ENCODE data around the gene HIVEP3. TPM values are rescaled to one million over a fixed set of nuclear protein-coding genes. Genes with fewer than 3 reads are reported as not detected.

HIVEP3 gene
- total RNA-seq, 1 experiment from 2014 or later, result not detected

GRCh38 chr1:41526956-41527561, 391.7 kb downstream of the HIVEP3 start:
- no peak overlapping the region for H3K4me3 ChIP-seq
- no peak for DNase-seq
- no peaks in the 10 kb centered on the region for H3K9me3 ChIP-seq
- no peaks in the 10 kb centered on the region for H3K36me3 ChIP-seq
- H3K27me3 ChIP-seq, result no peaks in the 10 kb centered on the region

- no peaks in the 10 kb centered on the region for H3K27me3 ChIP-seq
- DNase-seq, result no peak
- H3K36me3 ChIP-seq, result no peaks in the 10 kb centered on the region
- no peaks in the 10 kb centered on the region for H3K9me3 ChIP-seq
- H3K4me3 ChIP-seq, result no peak overlapping the region
Observed at GRCh38 chr1:41525891-41526587, 392.7 kb downstream of the HIVEP3 start.

- no peaks in the 10 kb centered on the region for H3K36me3 ChIP-seq
- H3K4me3 ChIP-seq, result no peak overlapping the region
- no peaks in the 10 kb centered on the region for H3K9me3 ChIP-seq
- no peak for DNase-seq
- no peaks in the 10 kb centered on the region for H3K27me3 ChIP-seq
Observed at GRCh38 chr1:41524676-41525675, 393.7 kb downstream of the HIVEP3 start.

- no peaks in the 10 kb centered on the region for H3K9me3 ChIP-seq
- DNase-seq, result no peak
- H3K36me3 ChIP-seq, result no peaks in the 10 kb centered on the region
- no peaks in the 10 kb centered on the region for H3K27me3 ChIP-seq
- no peak overlapping the region for H3K4me3 ChIP-seq
Observed at GRCh38 chr1:41523949-41524675, 394.6 kb downstream of the HIVEP3 start.

- Histone ChIP-seq H3K9me3 (no peaks in the 10 kb centered on the region), H3K4me3 (no peak overlapping the region), H3K36me3 (no peaks in the 10 kb centered on the region), H3K27me3 (no peaks in the 10 kb centered on the region)
- no peak for DNase-seq
Observed at GRCh38 chr1:41523071-41523470, 395.7 kb downstream of the HIVEP3 start.

DNA sequence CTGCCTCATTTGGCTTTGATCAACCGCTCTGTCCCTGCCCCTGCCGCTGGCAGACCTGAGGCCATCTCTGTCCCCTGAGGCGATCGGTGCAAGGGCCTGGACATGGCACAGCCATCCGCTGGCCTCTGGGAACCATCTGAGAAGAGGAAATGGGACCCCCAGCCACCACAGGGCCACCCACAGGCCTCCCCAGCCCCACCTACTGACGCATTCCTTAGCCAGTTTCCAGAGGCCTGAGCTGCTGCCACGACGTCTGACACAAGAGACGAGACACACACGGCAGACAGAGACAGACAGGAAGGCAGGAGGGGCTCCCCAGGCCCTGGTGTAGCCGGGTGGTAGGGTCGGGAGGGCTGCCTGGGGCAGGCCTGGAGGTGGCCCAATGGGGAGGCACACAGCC, 397.0 kb downstream of the HIVEP3 start:
- no peaks in the 10 kb centered on the region for H3K36me3 ChIP-seq
- no peak overlapping the region for H3K4me3 ChIP-seq
- no peaks in the 10 kb centered on the region for H3K9me3 ChIP-seq
- no peaks in the 10 kb centered on the region for H3K27me3 ChIP-seq
- DNase-seq, result no peak

DNA sequence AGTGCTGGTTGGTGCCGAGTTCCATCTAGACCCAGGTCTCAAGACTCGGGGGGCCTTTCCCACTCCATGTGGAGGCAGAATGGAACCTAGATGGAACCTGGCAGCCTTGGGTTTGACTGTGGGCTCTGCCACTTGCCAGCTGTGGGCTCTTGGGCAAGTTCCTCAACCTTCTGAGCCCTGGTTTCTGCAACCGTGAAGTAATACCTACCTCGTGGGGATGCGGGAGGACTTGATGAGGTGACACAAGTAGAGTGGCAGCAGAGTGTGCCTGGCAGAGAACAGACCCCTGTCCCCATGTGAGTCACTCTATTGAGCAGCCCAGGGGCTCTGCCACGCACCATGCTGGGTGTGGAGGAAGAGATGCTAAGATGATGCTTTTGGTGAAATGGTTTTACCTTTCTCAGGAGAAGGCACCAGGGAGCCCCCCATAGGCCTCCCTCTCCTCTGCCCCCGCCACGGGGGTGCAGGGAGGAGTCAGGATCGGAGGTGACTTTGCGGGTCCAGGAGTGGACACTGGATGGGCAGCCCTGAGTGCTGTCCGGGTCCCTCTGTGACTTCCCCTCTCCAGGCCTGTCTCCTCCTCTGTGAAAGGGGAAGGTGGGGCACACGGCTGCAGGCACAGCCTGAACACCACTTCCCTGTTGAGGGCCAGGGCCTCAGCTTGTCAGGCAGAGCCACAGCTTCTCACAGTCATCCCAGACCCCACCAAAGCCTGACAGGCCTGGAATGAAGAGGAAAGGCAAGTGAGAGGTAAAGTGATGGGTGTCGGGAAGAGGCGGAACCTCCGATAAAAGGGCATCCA, 397.6 kb downstream of the HIVEP3 start:
- Histone ChIP-seq H3K9me3 (no peaks in the 10 kb centered on the region), H3K27me3 (no peaks in the 10 kb centered on the region), H3K36me3 (no peaks in the 10 kb centered on the region), H3K4me3 (no peak overlapping the region)
- DNase-seq, result no peak

DNA sequence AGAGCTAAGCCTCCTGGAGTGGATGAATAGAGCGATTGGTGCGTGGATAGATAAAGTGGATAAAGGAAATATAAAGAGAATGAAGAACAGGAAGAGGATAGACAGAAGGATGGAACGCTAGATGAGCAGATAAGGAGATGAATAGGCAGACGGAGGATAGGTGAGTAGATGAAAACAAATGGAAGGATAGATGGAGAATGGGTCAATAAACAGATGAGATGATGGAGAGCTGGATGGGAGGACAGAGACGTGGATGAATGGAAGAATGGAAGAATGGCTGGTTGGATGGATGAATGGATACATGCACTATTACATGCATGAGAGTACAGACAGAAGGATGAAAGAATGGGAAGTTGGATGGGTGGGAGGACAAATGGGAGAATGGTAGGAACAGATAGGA, 399.1 kb downstream of the HIVEP3 start:
- no peaks in the 10 kb centered on the region for H3K36me3 ChIP-seq
- DNase-seq, result no peak
- no peaks in the 10 kb centered on the region for H3K9me3 ChIP-seq
- H3K27me3 ChIP-seq, result no peaks in the 10 kb centered on the region
- no peak overlapping the region for H3K4me3 ChIP-seq

DNA sequence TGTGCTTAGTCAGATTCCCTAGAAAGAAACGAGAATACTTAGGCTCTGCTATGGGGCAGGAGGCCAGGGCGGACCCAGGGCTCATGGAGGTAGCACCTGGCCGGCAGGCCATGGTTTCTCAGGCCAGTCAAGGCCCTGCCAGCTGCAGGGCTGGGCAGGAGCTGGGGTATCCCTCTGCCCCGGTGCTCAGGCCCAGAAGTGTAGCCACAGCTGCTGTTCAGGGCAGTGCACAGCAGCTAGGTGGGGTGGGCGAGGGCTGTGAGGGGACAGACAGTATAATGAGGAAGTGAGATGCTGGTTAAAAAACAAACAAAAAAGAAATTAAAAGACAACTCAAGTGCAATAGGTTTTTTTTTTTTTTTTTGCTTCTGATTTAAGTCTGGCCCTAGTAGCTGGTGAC, 400.3 kb downstream of the HIVEP3 start:
- no peak for DNase-seq

DNA sequence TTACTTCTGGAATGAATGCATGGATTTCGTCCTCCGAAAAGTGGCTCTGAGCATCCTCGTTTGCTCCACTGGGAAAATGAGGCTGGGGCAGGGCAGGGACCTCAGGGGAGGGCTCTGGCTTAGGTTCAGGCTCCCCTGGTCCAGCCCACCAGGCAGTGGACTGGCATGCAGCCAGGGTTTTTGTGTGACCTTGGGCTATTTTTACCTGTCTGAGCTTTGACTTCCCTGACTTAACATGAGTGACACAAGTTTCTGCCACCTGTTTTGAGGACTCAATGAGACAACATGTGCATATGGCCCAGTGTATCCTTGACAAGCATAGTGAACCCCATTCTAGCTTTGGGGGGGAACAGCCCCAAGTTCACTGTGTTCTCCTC, 401.7 kb downstream of the HIVEP3 start:
- no peak for DNase-seq
- Histone ChIP-seq H3K4me3 (no peak overlapping the region), H3K27me3 (no peaks in the 10 kb centered on the region), H3K36me3 (no peaks in the 10 kb centered on the region), H3K9me3 (no peaks in the 10 kb centered on the region)

More for the DNA sequence above, 400.3 kb downstream of the HIVEP3 start:
- no peaks in the 10 kb centered on the region for H3K27me3 ChIP-seq
- H3K4me3 ChIP-seq, result no peak overlapping the region
- H3K9me3 ChIP-seq, result no peaks in the 10 kb centered on the region
- H3K36me3 ChIP-seq, result no peaks in the 10 kb centered on the region

DNA sequence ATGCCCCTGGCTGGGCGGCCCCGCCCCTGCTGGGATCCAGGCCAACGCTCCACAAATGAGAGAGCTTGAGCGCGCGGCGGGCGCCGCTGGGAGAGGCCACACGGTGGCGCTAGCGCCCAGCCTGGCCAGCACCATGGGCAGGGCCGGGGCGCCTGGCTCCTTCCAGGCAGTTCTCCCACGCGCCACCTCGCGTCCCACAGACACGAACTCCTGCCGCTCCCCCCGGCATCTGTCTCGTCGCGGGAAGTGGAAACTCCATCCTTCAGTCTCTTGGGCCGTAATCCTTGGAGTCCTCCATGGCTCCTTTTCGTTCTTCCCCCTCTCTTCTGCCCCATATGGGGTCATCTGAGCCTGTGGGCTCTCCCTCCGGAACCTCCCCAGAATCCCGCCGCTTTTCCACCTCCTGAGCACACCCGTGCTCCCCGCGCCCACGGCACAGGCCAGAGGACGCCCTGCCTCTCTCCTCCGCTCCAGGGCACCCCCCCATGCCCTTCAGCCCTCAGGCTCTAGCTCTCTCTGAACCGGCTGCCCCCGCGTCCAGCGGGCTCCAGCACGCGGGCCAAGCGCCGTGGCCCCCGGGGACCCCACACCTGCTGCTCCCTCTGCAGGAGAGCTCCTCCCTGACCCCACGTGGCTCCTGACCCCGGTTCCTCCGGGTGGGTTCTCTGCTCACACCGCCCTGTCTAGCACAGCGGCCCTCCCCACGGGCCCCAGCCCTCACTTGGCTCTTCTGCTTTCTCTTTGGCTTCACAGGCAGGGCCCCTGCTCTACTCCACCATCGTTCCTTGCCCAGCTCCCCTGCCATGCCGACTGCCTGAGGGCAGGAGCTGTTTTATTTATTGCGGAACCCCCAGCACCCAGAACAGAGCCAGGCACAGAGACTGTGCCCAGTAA, 402.3 kb downstream of the HIVEP3 start:
- H3K36me3 ChIP-seq, result no peaks in the 10 kb centered on the region
- H3K4me3 ChIP-seq, result 0 out of 2 replicates have a peak overlapping the region, but pooled peaks have one; percentile 7
- peak; percentile 81 for DNase-seq
- H3K9me3 ChIP-seq, result no peaks in the 10 kb centered on the region
- no peaks in the 10 kb centered on the region for H3K27me3 ChIP-seq

GRCh38 chr1:41515778-41516167, 402.9 kb downstream of the HIVEP3 start:
- Histone ChIP-seq H3K4me3 (no peak overlapping the region), H3K27me3 (no peaks in the 10 kb centered on the region), H3K9me3 (no peaks in the 10 kb centered on the region), H3K36me3 (no peaks in the 10 kb centered on the region)
- DNase-seq, result no peak

DNA sequence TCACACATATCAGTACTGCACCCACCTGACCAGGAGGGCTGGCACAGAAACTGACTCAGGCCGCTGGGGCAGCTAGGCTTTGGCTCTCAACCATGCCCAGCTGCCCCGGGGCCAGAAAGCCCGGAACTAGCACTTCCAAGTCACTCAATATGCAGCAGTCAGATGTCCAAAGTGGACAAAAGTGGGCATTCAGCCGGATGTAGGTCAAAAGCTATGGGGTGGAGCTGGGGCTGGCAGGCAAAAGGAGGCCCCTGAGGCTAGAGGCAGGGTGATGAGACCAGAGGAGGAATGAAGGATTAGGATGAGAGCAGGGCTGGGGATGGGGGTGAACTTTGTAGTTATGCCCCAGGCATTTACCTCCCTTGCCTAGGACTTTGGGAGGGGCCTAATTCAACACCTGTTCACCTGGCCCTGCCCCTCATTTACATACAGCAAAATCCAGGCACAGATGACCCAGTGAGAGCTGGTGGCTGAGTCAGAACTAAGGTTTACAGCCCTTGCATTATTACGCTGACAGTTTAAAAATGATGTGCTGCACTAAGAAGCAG, 403.5 kb downstream of the HIVEP3 start:
- H3K9me3 ChIP-seq, result no peaks in the 10 kb centered on the region
- peak; percentile 53 for DNase-seq

GRCh38 chr1:41514381-41514780, 404.3 kb downstream of the HIVEP3 start:
- H3K9me3 ChIP-seq, result no peaks in the 10 kb centered on the region
- H3K4me3 ChIP-seq, result no peak overlapping the region
- DNase-seq, result peak; percentile 13
- no peaks in the 10 kb centered on the region for H3K36me3 ChIP-seq
- H3K27me3 ChIP-seq, result no peaks in the 10 kb centered on the region

More for the DNA sequence above, 403.5 kb downstream of the HIVEP3 start:
- H3K27me3 ChIP-seq, result no peaks in the 10 kb centered on the region
- no peaks in the 10 kb centered on the region for H3K36me3 ChIP-seq
- H3K4me3 ChIP-seq, result no peak overlapping the region

DNA sequence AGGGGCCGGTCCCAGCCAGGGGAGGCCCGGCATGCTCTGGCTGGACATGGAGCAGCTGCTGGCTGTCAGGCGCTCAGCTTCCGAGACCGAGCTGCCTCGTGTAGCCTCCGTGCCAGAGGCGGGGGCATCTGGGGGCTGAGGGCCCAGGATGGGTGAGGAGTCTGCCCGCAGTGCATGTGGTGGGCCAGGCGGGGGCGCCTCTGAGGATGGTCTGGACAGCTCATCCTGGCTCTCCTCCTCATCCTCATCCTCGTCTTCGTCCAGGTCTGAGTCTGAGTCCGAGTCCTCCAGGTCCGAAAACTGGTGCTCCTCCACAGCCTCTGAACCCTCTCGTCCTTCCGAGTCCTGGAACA, 405.4 kb downstream of the HIVEP3 start:
- Histone ChIP-seq H3K27me3 (no peaks in the 10 kb centered on the region), H3K36me3 (no peaks in the 10 kb centered on the region), H3K9me3 (no peaks in the 10 kb centered on the region), H3K4me3 (no peak overlapping the region)
- no peak for DNase-seq

All from MG63 (cell line).